Left ventricle myocardium inferior (tissue), 1 donor: ENCODE measurements around the gene ADAMTS4. TPM values are rescaled to one million over a fixed set of nuclear protein-coding genes. Genes with fewer than 3 reads are reported as not detected.
A peak's percentile ranks its signal among the peaks of the same experiment; 100 is the strongest.

Experiments
- DNase-seq: peaks from one replicate; pipeline ENCODE4 v3.0.0-alpha.2; 2020
- H3K27ac ChIP-seq: fragments of 200-600 bp; replicated peaks from 2 replicates; pipeline ENCODE4 v1.8.0; 2021
- H3K27me3 ChIP-seq: fragments of 200-600 bp; 2 replicates; pipeline ENCODE4 v1.8.0; 2021; ENCODE audit warnings: low read depth
- H3K36me3 ChIP-seq: fragments of 200-600 bp; 2 replicates; pipeline ENCODE4 v1.8.0; 2021
- H3K4me1 ChIP-seq: fragments of 200-600 bp; 2 replicates; pipeline ENCODE4 v1.8.0; 2021
- H3K4me3 ChIP-seq: fragments of 200-600 bp; 2 replicates; pipeline ENCODE4 v1.8.0; 2021; ENCODE audit warnings: mild to moderate bottlenecking, moderate library complexity
- H3K9me3 ChIP-seq: fragments of 200-600 bp; replicated peaks from 2 replicates; pipeline ENCODE4 v1.8.0; 2021
- intact Hi-C: fragments of 100-400 bp; cut with micrococcal nuclease; formaldehyde crosslinking; loops from one replicate; pipeline ENCODE4 v1.11.0; 2022
- total RNA-seq: library from RNA; stranded (reverse); fragmentation: NEBNext Ultra II Directional; extraction: Animal tissue kit (Norgen Biotek cat#: 25700); gene quantifications from one replicate; pipeline ENCODE4 v1.2.1, GENCODE V29; 2021
- TF ChIP-seq, protein P1 (sequence below): fragments of 200-600 bp; IDR thresholded peaks from 2 replicates; pipeline ENCODE4 v1.8.0; 2021; ENCODE audit warnings: antibody characterized with exemption, mild to moderate bottlenecking, borderline replicate concordance
- donor health status: DM: no; HTN: yes; CAD: no; lungs with severe emphysema.

ADAMTS4 gene
- total RNA-seq, 1 donor from 2014 or later, result 14.1 TPM

DNA sequence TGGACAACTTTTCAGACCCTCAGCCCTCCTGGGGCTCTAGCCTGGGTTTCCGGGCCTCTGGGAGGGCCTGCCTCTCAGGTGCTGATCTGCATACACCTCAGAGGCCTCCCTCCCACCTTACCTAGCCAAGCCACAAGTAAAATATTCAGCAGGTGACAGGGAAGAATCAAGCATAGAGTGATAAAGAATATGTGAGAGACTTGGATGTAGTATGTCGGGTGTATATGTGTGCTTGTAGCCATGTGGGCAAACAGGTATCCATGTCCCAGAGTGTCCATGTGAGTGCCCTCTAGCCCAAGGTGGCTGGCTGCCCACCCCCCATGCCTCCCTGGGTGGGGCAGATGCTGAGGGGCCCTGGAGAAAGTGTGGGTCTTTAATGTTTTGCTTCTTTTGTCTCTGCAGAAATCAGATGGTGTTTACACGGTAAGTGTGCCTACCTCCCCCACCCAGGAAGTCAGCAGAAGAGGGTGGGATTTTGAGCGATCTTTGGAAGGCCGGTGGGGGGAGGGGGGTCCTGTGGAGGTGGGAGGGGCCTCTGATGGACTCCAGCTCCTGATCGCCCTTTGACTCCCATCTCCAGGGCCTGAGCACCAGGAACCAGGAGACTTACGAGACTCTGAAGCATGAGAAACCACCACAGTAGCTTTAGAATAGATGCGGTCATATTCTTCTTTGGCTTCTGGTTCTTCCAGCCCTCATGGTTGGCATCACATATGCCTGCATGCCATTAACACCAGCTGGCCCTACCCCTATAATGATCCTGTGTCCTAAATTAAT, 19.6 kb upstream of the ADAMTS4 start:
- TF ChIP-seq, protein P1, sequence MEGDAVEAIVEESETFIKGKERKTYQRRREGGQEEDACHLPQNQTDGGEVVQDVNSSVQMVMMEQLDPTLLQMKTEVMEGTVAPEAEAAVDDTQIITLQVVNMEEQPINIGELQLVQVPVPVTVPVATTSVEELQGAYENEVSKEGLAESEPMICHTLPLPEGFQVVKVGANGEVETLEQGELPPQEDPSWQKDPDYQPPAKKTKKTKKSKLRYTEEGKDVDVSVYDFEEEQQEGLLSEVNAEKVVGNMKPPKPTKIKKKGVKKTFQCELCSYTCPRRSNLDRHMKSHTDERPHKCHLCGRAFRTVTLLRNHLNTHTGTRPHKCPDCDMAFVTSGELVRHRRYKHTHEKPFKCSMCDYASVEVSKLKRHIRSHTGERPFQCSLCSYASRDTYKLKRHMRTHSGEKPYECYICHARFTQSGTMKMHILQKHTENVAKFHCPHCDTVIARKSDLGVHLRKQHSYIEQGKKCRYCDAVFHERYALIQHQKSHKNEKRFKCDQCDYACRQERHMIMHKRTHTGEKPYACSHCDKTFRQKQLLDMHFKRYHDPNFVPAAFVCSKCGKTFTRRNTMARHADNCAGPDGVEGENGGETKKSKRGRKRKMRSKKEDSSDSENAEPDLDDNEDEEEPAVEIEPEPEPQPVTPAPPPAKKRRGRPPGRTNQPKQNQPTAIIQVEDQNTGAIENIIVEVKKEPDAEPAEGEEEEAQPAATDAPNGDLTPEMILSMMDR, result no peak
- intact Hi-C loops, result no loop called here
- Histone ChIP-seq H3K27me3 (no peaks in the 10 kb centered on the region), H3K9me3 (no peaks in the 10 kb centered on the region), H3K27ac (no peak overlapping the region), H3K36me3 (peaks cover 16% of the 10 kb centered on the region), H3K4me3 (peak overlapping the region; percentile 46), H3K4me1 (peaks cover 11% of the 10 kb centered on the region)
- no peak for DNase-seq

DNA sequence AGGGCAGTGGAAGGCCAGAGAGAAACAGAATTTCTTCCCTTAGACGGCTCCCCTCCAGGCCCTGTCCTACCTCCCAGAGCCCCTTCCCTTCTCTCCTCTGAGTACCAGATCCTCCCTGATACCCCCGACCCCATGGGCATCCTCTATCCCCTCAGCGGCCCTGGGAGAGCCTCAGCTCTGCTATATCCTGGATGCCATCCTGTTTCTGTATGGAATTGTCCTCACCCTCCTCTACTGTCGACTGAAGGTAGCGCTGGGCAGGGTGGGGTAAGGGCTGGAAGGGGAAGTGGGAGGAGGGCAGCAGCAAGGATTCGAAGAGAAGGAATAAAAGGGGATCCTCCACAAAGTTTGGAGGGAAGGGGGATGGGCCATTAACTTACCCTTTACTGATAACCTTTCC, 19.0 kb upstream of the ADAMTS4 start:
- H3K27ac ChIP-seq, result peak overlapping the region; percentile 61

DNA sequence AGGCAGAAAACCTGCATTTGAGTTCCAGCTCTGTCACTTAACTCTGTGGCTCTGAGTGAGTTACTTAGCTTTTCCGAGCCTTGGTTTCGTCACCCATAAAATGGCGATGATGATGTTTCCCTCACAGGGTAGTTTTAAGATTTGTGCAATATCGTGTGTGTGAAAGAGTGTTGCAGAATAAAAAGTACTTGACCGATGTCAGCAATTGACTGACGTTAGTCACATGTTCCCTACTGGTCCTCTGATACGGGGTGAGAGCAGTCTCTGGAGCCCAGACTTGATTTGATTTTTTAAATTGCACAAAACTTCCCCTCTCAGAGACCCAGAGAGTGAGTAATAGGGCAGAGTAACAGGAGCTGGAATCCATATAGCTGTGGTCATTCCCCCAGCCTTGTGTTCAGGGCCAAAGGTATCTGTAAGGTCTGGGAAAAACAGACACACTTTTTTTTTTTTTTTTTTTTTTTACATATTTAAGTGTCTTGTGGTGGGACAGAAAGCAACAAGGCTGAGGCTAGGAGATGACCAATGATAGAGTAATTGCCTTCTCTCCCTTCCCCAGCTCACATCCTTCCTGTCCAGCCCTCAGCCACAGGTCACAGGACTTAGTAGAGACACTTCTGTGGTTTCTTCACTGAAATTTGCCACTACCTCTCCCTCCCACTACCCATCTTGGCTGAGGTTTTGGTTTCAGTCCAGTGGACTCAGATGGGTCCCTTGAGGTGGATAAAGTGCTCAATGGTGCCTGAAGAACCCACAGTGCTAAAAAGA, 18.3 kb upstream of the ADAMTS4 start:
- intact Hi-C loops, result no loop called here
- peaks cover 29% of the 10 kb centered on the region for H3K36me3 ChIP-seq
- no peaks in the 10 kb centered on the region for H3K27me3 ChIP-seq
- DNase-seq, result no peak
- H3K4me1 ChIP-seq, result peaks cover 11% of the 10 kb centered on the region
- no peaks in the 10 kb centered on the region for H3K9me3 ChIP-seq
- TF ChIP-seq, protein P1, result no peak
- H3K4me3 ChIP-seq, result peak overlapping the region; percentile 46
- H3K27ac ChIP-seq, result peak overlapping the region; percentile 61

More for the DNA sequence above, 19.0 kb upstream of the ADAMTS4 start:
- no peaks in the 10 kb centered on the region for H3K9me3 ChIP-seq
- peak overlapping the region; percentile 46 for H3K4me3 ChIP-seq
- H3K36me3 ChIP-seq, result peaks cover 22% of the 10 kb centered on the region
- H3K27me3 ChIP-seq, result no peaks in the 10 kb centered on the region
- intact Hi-C loops, result no loop called here
- H3K4me1 ChIP-seq, result peaks cover 11% of the 10 kb centered on the region
- TF ChIP-seq, protein P1, result no peak
- no peak for DNase-seq

DNA sequence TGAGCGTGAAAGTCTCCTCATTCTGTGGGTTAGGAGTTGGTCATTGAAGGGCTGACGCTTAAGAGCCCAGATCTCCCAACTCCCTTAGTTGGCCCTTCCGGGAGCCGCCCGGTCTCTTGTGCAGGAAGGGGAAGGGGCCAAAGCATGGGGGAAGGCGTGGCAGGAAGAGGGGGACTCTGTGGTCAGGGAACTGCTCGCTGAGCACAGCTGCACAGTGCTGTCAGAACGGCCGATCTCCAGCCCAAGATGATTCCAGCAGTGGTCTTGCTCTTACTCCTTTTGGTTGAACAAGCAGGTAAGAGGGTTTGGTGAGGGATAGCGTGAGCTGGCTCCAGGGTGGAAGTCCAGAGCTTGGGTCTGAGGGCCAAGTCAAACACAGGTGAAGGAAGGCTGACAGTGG, 16.2 kb upstream of the ADAMTS4 start, which contains the start of gene FCER1G:
Gene FCER1G (plus strand): TSS at position 220 of the 400 bp plus-strand sequence. CDS start 27 bp downstream, at position 247.
- peaks cover 17% of the 10 kb centered on the region for H3K4me1 ChIP-seq
- H3K9me3 ChIP-seq, result no peaks in the 10 kb centered on the region
- TF ChIP-seq, protein P1, result no peak
- H3K4me3 ChIP-seq, result peak within 1 kb of the TSS; percentile 44
- intact Hi-C loops, result no loop called here
- peak within 1 kb of the TSS; percentile 42 for H3K27ac ChIP-seq
- H3K27me3 ChIP-seq, result no peaks in the 10 kb centered on the region
- peak; percentile 61 for DNase-seq
- peaks cover 50% of the 10 kb centered on the region for H3K36me3 ChIP-seq

DNA sequence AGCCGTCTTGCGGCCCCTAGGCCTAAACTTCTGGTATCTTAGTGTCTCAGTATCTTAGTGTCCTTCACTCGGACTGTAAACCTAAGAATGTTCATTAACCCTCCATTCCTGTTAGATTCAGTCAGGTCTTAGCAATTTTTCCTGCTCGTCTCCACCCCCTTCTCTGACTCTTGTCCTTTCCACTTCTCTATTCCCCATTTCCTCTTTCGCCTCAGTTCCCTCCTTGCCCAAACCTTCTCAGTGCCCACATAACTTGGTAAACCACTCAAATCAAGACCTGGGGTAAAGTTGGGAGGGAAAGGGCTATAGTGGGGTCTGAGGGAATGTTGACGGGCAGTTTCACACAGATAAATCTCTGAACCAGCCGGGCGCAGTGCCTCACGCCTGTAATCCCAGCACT, 15.5 kb upstream of the ADAMTS4 start:
- Histone ChIP-seq H3K36me3 (peaks cover 57% of the 10 kb centered on the region), H3K27me3 (no peaks in the 10 kb centered on the region), H3K4me3 (no peak overlapping the region), H3K9me3 (no peaks in the 10 kb centered on the region), H3K4me1 (peaks cover 24% of the 10 kb centered on the region), H3K27ac (peak overlapping the region; percentile 41)
- TF ChIP-seq, protein P1, result no peak
- DNase-seq, result no peak
- intact Hi-C loops, result no loop called here
